ENCODE measurements around the gene ASTN2.

The ASTN2 gene

GRCh38 chr9:116555556-116556155 is 859.2 kb downstream of the ASTN2 start:
- no peak for DNase-seq (ENCODE audit: low spot score)
- in situ Hi-C loops (cut with MboI; ENCODE audit: low pct_unique_long_range_greater_than_20kb, low sequenced_read_pairs, unreplicated experiment), result no loop called here
- TF ChIP-seq CTCF (IDR thresholded peaks at IDR 0.05; ENCODE audit: extremely low read depth, insufficient read depth, missing control alignments), result no peak

GRCh38 chr9:116555119-116555518 is 859.7 kb downstream of the ASTN2 start:
- DNase-seq (ENCODE audit: low spot score), result no peak
- no peak for TF ChIP-seq CTCF (IDR thresholded peaks at IDR 0.05; ENCODE audit: extremely low read depth, insufficient read depth, missing control alignments)
- in situ Hi-C loops (cut with MboI; ENCODE audit: low pct_unique_long_range_greater_than_20kb, low sequenced_read_pairs, unreplicated experiment), result no loop called here

GRCh38 chr9:116550696-116551436 is 864.0 kb downstream of the ASTN2 start:
- TF ChIP-seq CTCF (IDR thresholded peaks at IDR 0.05; ENCODE audit: extremely low read depth, insufficient read depth, missing control alignments), result no peak
- no peak for DNase-seq (ENCODE audit: low spot score)
- in situ Hi-C loops (cut with MboI; ENCODE audit: low pct_unique_long_range_greater_than_20kb, low sequenced_read_pairs, unreplicated experiment), result no loop called here

- TF ChIP-seq CTCF (IDR thresholded peaks at IDR 0.05; ENCODE audit: extremely low read depth, insufficient read depth, missing control alignments), result no peak
- in situ Hi-C loops (cut with MboI; ENCODE audit: low pct_unique_long_range_greater_than_20kb, low sequenced_read_pairs, unreplicated experiment), result no loop called here
- DNase-seq (ENCODE audit: low spot score), result no peak
These were observed 864.8 kb downstream of the ASTN2 start for GRCh38 chr9:116549786-116550660.

- no peak for TF ChIP-seq CTCF (IDR thresholded peaks at IDR 0.05; ENCODE audit: extremely low read depth, insufficient read depth, missing control alignments)
- DNase-seq (ENCODE audit: low spot score), result no peak
- in situ Hi-C loops (cut with MboI; ENCODE audit: low pct_unique_long_range_greater_than_20kb, low sequenced_read_pairs, unreplicated experiment), result no loop called here
These were observed 865.7 kb downstream of the ASTN2 start for GRCh38 chr9:116549061-116549664.

GRCh38 chr9:116547729-116548426 is 867.0 kb downstream of the ASTN2 start:
- TF ChIP-seq CTCF (IDR thresholded peaks at IDR 0.05; ENCODE audit: extremely low read depth, insufficient read depth, missing control alignments), result no peak
- in situ Hi-C loops (cut with MboI; ENCODE audit: low pct_unique_long_range_greater_than_20kb, low sequenced_read_pairs, unreplicated experiment), result no loop called here
- DNase-seq (ENCODE audit: low spot score), result no peak

Data from GM13977 (cell line).